Endothelial cell of umbilical vein (primary cell): Measurements from ENCODE around the gene ETS2. TPM values are rescaled to one million over a fixed set of nuclear protein-coding genes. Genes with fewer than 3 reads are reported as not detected.

ENCODE experiments used
- BruUV-seq: library from RNA; stranded (reverse); fragments of 400-500 nt; replicated peaks from 2 replicates; lab custom pipeline; 2021; lab: Mats Ljungman, UMichigan
- CTCF ChIA-PET: fragments of 300-600, 350-600 bp; sonication (Branson Sonifier 250); formaldehyde crosslinking; loops from one replicate; lab custom pipeline; 2021; ENCODE audit warnings: antibody characterized with exemption, inconsistent platforms; lab: Charles Lee
- POLR2A ChIA-PET: fragments of 300-600, 350-600 bp; sonication (Branson Sonifier 250); formaldehyde crosslinking; loops from one replicate; lab custom pipeline; 2021; ENCODE audit warnings: antibody characterized with exemption, inconsistent platforms; lab: Charles Lee
- DNase-seq: peaks from one replicate; pipeline ENCODE4 v3.0.0-alpha.2; 2011; ENCODE audit warnings: low read depth, low spot score
- FAIRE-seq: peaks from 2 replicates; lab custom pipeline; 2011; peaks lifted over from hg19 to GRCh38; lab: Jason Lieb, UNC
- H2AFZ ChIP-seq: 2 replicates; pipeline ENCODE4 v1.6.0; 2012; ENCODE audit warnings: low read depth, low read length, control low read depth, inconsistent platforms
- H3K27ac ChIP-seq: 2 replicates; pipeline ENCODE4 v1.5.1; 2011; ENCODE audit warnings: low read depth, mild to moderate bottlenecking, control low read depth, low read length, moderate library complexity; ENCODE audit not compliant: insufficient read depth
- H3K27me3 ChIP-seq, 2 experiments: 2 replicates each; pipeline versions ENCODE4 v1.6.0 to v1.6.1; 2011; ENCODE audit warnings: low read length in 2 of 2, mixed read lengths in 1 of 2; ENCODE audit not compliant: control insufficient read depth in 2 of 2, insufficient read depth in 2 of 2
- H3K36me3 ChIP-seq, 2 experiments: 2 replicates in 1 of 2; 3 replicates in 1 of 2; pipeline ENCODE4 v1.5.1; 2011; ENCODE audit warnings: low read length in 2 of 2, mild to moderate bottlenecking in 1 of 2, moderate library complexity in 1 of 2; ENCODE audit not compliant: control insufficient read depth in 2 of 2, insufficient read depth in 2 of 2; ENCODE audit errors: extremely low read depth in 1 of 2
- H3K4me1 ChIP-seq: 3 replicates; pipeline ENCODE4 v1.5.1; 2011; ENCODE audit warnings: mild to moderate bottlenecking, low read length; ENCODE audit not compliant: control insufficient read depth, insufficient read depth; ENCODE audit errors: extremely low read depth
- H3K4me2 ChIP-seq: 2 replicates; pipeline ENCODE4 v1.6.1; 2011; ENCODE audit warnings: low read length, control low read depth, mixed read lengths; ENCODE audit not compliant: insufficient read depth
- H3K4me3 ChIP-seq, 3 experiments: fragments of 200-600 bp in 1 of 3; sonication (generic), shearing (Covaris generic) in 1 of 3; replicated peaks in 1 of 3; 2 replicates each; pipeline ENCODE4 v1.5.1; 2011 to 2016; ENCODE audit warnings: control low read depth in 3 of 3, low read length in 3 of 3, mild to moderate bottlenecking in 2 of 3, inconsistent platforms in 1 of 3, low read depth in 1 of 3, moderate library complexity in 1 of 3; ENCODE audit not compliant: insufficient read depth in 1 of 3
- H3K79me2 ChIP-seq: 2 replicates; pipeline ENCODE4 v1.6.0; 2012; ENCODE audit warnings: low read length, inconsistent platforms; ENCODE audit not compliant: control insufficient read depth, insufficient read depth
- H3K9ac ChIP-seq: replicated peaks from 2 replicates; pipeline ENCODE3; 2011; ENCODE audit warnings: low read length, control low read depth; ENCODE audit not compliant: insufficient read depth; ENCODE audit errors: extremely low read depth
- H3K9me1 ChIP-seq: replicated peaks from 3 replicates; pipeline ENCODE4 v1.6.0; 2011; ENCODE audit warnings: mild to moderate bottlenecking, low read length; ENCODE audit not compliant: control insufficient read depth, insufficient read depth; ENCODE audit errors: extremely low read depth
- H3K9me3 ChIP-seq: replicated peaks from 2 replicates; pipeline ENCODE4 v1.5.1; 2012; ENCODE audit warnings: low read length, inconsistent platforms; ENCODE audit not compliant: control insufficient read depth, insufficient read depth
- H4K20me1 ChIP-seq: replicated peaks from 2 replicates; pipeline ENCODE3; 2011; ENCODE audit warnings: mild to moderate bottlenecking, low read length; ENCODE audit not compliant: control insufficient read depth, insufficient read depth; ENCODE audit errors: extremely low read depth
- CTCF ChIP-seq, 2 donors: IDR thresholded peaks; 1 replicate in 1 of 2; 2 replicates in 1 of 2; pipeline ENCODE4 v1.5.1; 2011; ENCODE audit warnings: low read length in 2 of 2, mild to moderate bottlenecking in 2 of 2, moderate library complexity in 2 of 2, control low read depth in 1 of 2, inconsistent platforms in 1 of 2, low read depth in 1 of 2; ENCODE audit not compliant: insufficient read depth in 1 of 2; ENCODE audit errors: extremely low read depth in 1 of 2
- EZH2 ChIP-seq: IDR thresholded peaks from 2 replicates; pipeline ENCODE4 v1.6.1; 2012; ENCODE audit warnings: borderline replicate concordance, low read depth, mild to moderate bottlenecking, moderate library complexity, low read length, inconsistent platforms; ENCODE audit not compliant: severe bottlenecking
- FOS ChIP-seq: IDR thresholded peaks from 2 replicates; pipeline ENCODE4 v1.6.1; 2011; ENCODE audit warnings: mild to moderate bottlenecking, low read length, moderate library complexity, borderline replicate concordance; ENCODE audit not compliant: insufficient read depth
- MAX ChIP-seq: IDR thresholded peaks from 2 replicates; pipeline ENCODE4 v1.6.1; 2011; ENCODE audit not compliant: insufficient read depth, insufficient read length
- MYC ChIP-seq: IDR thresholded peaks from one replicate; pipeline ENCODE4 v1.6.1; 2011; ENCODE audit warnings: mild to moderate bottlenecking, low read depth, low read length
- POLR2A ChIP-seq: IDR thresholded peaks from 2 replicates; pipeline ENCODE4 v1.6.1; 2012; ENCODE audit warnings: low read depth, mild to moderate bottlenecking, control low read depth, low read length
- dilution Hi-C: fragments of 300-500 bp; cut with MboI; formaldehyde crosslinking; loops from one replicate; pipeline ENCODE4 v1.15.0; 2019; ENCODE audit warnings: low sequenced_read_pairs; ENCODE audit not compliant: extremely low pct_ligation_motif_present
- intact Hi-C: fragments of 100-400 bp; cut with micrococcal nuclease; formaldehyde crosslinking; loops from one replicate; pipeline ENCODE4 v1.10.0; 2022
- polyA plus RNA-seq, 4 experiments: library from polyadenylated mRNA; depleted of rRNA in 3 of 4; stranded (reverse) in 3 of 4; unstranded in 1 of 4; fragments of >200 nt; gene quantifications; 2 replicates each; pipeline versions ENCODE4 v1.2.1 to v1.2.3, GENCODE V29; 2011 to 2012; ENCODE audit warnings: missing spikeins in 1 of 4
- total RNA-seq: library from RNA; stranded (reverse); gene quantifications from 2 replicates; pipeline ENCODE4 v1.2.3, GENCODE V29; 2021

The ETS2 gene
- total and polyA plus RNA-seq, 2 donors (not counting 3 experiments of a cell fraction or from before 2014, with no cell fraction given), result 16.3 to 54.5 TPM

GRCh38 chr21:38816400-38816977, 10.8 kb downstream of the ETS2 start:
- FAIRE-seq, result no peak
- dilution Hi-C loops, result no loop called here

GRCh38 chr21:38817371-38818324, 11.9 kb downstream of the ETS2 start:
- no peak overlapping the region for H2AFZ ChIP-seq
- no peak for DNase-seq
- peaks cover 3% of the 10 kb centered on the region for H3K4me1 ChIP-seq
- no TSS peak for BruUV-seq
- H4K20me1 ChIP-seq, result no peaks in the 10 kb centered on the region
- TF ChIP-seq CTCF (IDR thresholded peaks at IDR 0.05; ENCODE audit: extremely low read depth in 1 of 2, insufficient read depth in 1 of 2, low read depth in 1 of 2, low read length in 2 of 2) (no peak), FOS (peak; percentile 14)
- CTCF ChIA-PET, result interaction anchor here (0.6 to 1.3 kb wide), 3 partner anchors 11 to 309 kb away, joined by 3 read pairs; no protein-coding TSS in a partner anchor
- dilution Hi-C loops (no loop called here), intact Hi-C loops (no loop called here)
- no peaks in the 10 kb centered on the region for H3K27me3 ChIP-seq
- no peak for FAIRE-seq
- H3K79me2 ChIP-seq, result peaks cover 15% of the 10 kb centered on the region
- H3K27ac ChIP-seq, result no peak overlapping the region
- peaks cover 78 to 84% of the 10 kb centered on the region in 2 experiments for H3K36me3 ChIP-seq
- no peak overlapping the region for H3K4me2 ChIP-seq
- no peaks in the 10 kb centered on the region for H3K9me1 ChIP-seq
- no peak overlapping the region for H3K9ac ChIP-seq
- no peaks in the 10 kb centered on the region for H3K9me3 ChIP-seq
- H3K4me3 ChIP-seq, result no peak overlapping the region
- POLR2A ChIA-PET, result no interaction called here

More at GRCh38 chr21:38816400-38816977, 10.8 kb downstream of the ETS2 start:
- DNase-seq, result no peak
- Histone ChIP-seq H3K9ac (no peak overlapping the region), H2AFZ (no peak overlapping the region), H3K9me3 (no peaks in the 10 kb centered on the region), H4K20me1 (no peaks in the 10 kb centered on the region), H3K79me2 (peaks cover 25% of the 10 kb centered on the region), H3K9me1 (no peaks in the 10 kb centered on the region), H3K27ac (no peak overlapping the region), H3K4me3 (no peak overlapping the region), H3K27me3 (no peaks in the 10 kb centered on the region), H3K4me2 (no peak overlapping the region), H3K36me3 (peaks cover 68 to 82% of the 10 kb centered on the region in 2 experiments), H3K4me1 (peaks cover 10% of the 10 kb centered on the region)
- POLR2A ChIA-PET, result no interaction called here
- TF ChIP-seq MAX (no peak), POLR2A (no peak), MYC (no peak), EZH2 (no peak)
- no TSS peak for BruUV-seq
- CTCF ChIA-PET, result no interaction called here
- intact Hi-C loops, result no loop called here
